Kidney (tissue), 14 donors: ENCODE data around the gene TRIM71. TPM values are rescaled to one million over a fixed set of nuclear protein-coding genes. Genes with fewer than 3 reads are reported as not detected.
"Not testable (repeated sequence)": the region's sequence is repeated elsewhere in the genome, so short reads cannot be mapped to it uniquely, and the experiment has no call there.

Experiments
- DNase-seq, 5 donors: peaks; one replicate each; pipeline ENCODE4 v3.0.0-alpha.2; 2013 to 2020
- FAIRE-seq: peaks from 2 replicates; lab custom pipeline; 2012; peaks lifted over from hg19 to GRCh38; lab: Jason Lieb, UNC
- H3K27ac ChIP-seq, 2 donors: one replicate each; pipeline ENCODE4 v1.7.0; 2013; ENCODE audit warnings: low read depth in 2 of 2, low read length in 2 of 2, inconsistent platforms in 1 of 2
- H3K27me3 ChIP-seq: one replicate; pipeline ENCODE4 v1.7.1; 2013; ENCODE audit warnings: low read length, inconsistent platforms; ENCODE audit not compliant: control insufficient read depth, insufficient read depth
- H3K36me3 ChIP-seq, 3 donors: one replicate each; pipeline versions ENCODE4 v1.7.0 to v1.7.1; 2013; ENCODE audit warnings: low read length in 3 of 3, control low read depth in 1 of 3, inconsistent platforms in 1 of 3; ENCODE audit not compliant: insufficient read depth in 3 of 3, control insufficient read depth in 2 of 3
- H3K4me1 ChIP-seq, 3 donors: one replicate each; pipeline versions ENCODE4 v1.7.0 to v1.7.1; 2013; ENCODE audit warnings: low read length in 3 of 3, inconsistent platforms in 1 of 3, low read depth in 1 of 3; ENCODE audit not compliant: control insufficient read depth in 2 of 3, insufficient read depth in 2 of 3
- H3K4me3 ChIP-seq, 3 donors: one replicate each; pipeline versions ENCODE4 v1.7.0 to v1.8.1; 2013; ENCODE audit warnings: low read length in 3 of 3, control low read depth in 1 of 3, inconsistent platforms in 1 of 3
- H3K9ac ChIP-seq, 3 donors: one replicate each; pipeline versions ENCODE4 v1.7.0 to v1.7.1; 2013; ENCODE audit warnings: low read length in 3 of 3, control low read depth in 1 of 3, inconsistent platforms in 1 of 3
- H3K9me3 ChIP-seq, 3 donors: one replicate each; pipeline versions ENCODE4 v1.7.0 to v1.7.1; 2013; ENCODE audit warnings: low read length in 3 of 3, control low read depth in 1 of 3, inconsistent platforms in 1 of 3; ENCODE audit not compliant: control insufficient read depth in 2 of 3, insufficient read depth in 1 of 3
- intact Hi-C: fragments of 100-400 bp; cut with DNase I; formaldehyde crosslinking; loops from one replicate; pipeline ENCODE4 v1.11.1; 2022
- polyA plus RNA-seq: library from polyadenylated mRNA; stranded (reverse); fragments of 350-450 nt; fragmentation: Illumina TruSeq; extraction: RNeasy Lipid Tissue Mini Kit (QIAGEN cat#74804); gene quantifications from one replicate; pipeline ENCODE4 v1.2.3, GENCODE V29; 2014; ENCODE audit warnings: low read depth, low replicate concordance; ENCODE audit not compliant: insufficient read depth
- total RNA-seq: library from RNA; stranded (reverse); fragmentation: NEBNext Ultra II Directional; extraction: Animal tissue kit (Norgen Biotek cat#: 25700); gene quantifications from one replicate; pipeline ENCODE4 v1.2.1, GENCODE V29; 2021
- TF ChIP-seq, protein P1 (sequence below): IDR thresholded peaks from 3 replicates; pipeline ENCODE4 v1.5.1; 2012; ENCODE audit warnings: mild to moderate bottlenecking, moderate library complexity, borderline replicate concordance; ENCODE audit not compliant: insufficient read depth; ENCODE audit errors: extremely low read depth
- donor health status: control.
- donor health status: control.
- donor health status: control.
- donor health status: control.
- donor health status: control.
- donor health status: DM: yes; HTN: yes; CAD: no.
- donor health status: Normal renal cell carcinoma (clear cell type).

TRIM71 gene
- total and polyA plus RNA-seq, 2 donors from 2014 or later = 0.92 to 1.2 TPM

DNA sequence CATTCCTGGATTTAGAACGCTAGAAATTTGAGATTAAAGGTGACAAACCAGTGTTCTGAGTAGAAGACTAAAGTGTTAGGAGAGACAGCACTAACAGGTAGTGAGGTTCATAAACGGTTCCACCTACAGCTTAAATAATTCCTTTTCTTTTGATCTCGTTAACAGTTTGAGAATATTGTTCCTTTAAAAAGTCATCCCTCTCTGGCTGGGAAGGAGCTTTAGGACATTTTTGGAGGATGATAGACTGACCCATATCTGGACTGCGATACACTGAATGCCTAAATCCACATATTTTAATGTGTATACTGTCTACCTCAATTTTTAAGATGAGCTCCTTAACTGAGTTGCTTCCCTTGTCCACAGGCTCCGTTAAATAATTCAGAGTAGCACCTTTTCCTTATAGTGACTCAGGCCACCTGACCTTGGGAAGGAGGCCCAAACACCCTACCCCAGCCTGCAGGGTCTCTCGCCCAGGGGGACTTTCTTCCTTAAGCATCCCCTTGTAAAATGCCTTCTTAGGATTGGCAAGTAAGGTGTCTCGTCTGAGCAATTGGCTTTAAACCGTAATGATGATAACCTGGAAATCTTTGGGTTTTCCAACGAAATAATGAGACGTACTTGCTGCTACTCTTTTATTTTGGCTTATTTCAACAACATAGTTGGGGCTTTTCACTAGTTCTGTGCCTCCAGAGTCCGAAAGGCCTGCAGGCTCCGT lies 3.3 kb downstream of the TRIM71 start:
- H3K27me3 ChIP-seq = peaks cover 35% of the 10 kb centered on the region
- DNase-seq (peak in 1 of 5 donors; percentile 28), FAIRE-seq (no peak)
- peak overlapping the region; percentile 23 to 78 for H3K27ac ChIP-seq
- H3K4me3 ChIP-seq = peak overlapping the region in 2 of 3 donors; percentile 49 to 55
- H3K4me1 ChIP-seq = peaks cover 0 to 12% (median 0%) of the 10 kb centered on the region in 3 donors
- no peaks in the 10 kb centered on the region for H3K9me3 ChIP-seq
- intact Hi-C loops = no loop called here
- H3K9ac ChIP-seq = peak overlapping the region in 1 of 3 donors; percentile 49
- H3K36me3 ChIP-seq = no peaks in the 10 kb centered on the region
- TF ChIP-seq, protein P1, sequence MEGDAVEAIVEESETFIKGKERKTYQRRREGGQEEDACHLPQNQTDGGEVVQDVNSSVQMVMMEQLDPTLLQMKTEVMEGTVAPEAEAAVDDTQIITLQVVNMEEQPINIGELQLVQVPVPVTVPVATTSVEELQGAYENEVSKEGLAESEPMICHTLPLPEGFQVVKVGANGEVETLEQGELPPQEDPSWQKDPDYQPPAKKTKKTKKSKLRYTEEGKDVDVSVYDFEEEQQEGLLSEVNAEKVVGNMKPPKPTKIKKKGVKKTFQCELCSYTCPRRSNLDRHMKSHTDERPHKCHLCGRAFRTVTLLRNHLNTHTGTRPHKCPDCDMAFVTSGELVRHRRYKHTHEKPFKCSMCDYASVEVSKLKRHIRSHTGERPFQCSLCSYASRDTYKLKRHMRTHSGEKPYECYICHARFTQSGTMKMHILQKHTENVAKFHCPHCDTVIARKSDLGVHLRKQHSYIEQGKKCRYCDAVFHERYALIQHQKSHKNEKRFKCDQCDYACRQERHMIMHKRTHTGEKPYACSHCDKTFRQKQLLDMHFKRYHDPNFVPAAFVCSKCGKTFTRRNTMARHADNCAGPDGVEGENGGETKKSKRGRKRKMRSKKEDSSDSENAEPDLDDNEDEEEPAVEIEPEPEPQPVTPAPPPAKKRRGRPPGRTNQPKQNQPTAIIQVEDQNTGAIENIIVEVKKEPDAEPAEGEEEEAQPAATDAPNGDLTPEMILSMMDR = no peak

DNA sequence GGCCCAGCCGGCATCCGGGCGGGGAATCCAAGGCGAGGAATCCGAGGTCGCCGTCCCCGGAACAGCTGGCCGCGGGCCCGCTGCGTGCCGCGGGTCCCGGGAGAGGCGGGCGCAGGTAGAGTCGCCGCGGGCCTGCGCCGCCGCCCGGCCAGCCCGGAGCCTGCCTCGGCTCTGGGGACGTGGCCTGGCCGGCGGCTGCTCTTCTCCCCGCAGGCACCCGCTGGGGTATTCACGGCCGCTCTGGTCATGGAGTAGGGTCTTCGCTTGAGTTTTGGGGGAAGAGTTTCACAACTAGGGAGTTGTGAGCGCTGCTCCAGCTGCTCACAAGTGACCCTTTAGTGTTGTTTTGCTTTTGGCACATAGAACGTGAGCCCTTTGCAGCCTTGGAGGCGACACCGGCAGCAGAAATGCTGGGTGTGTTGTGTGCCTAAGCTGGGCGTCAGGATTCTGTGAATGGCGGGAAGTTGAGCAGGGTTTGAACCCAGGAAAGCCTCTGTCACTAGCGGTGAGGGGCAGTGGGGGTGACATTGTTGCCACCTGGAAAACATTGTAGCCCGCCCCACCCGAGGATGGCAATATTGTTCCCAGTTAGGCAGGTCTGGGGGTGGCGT lies 4.0 kb downstream of the TRIM71 start:
- Histone ChIP-seq H3K4me3 (peak overlapping the region in 2 of 3 donors; percentile 14 to 55), H3K27me3 (peaks cover 35% of the 10 kb centered on the region), H3K27ac (peak overlapping the region; percentile 71 to 78)

DNA sequence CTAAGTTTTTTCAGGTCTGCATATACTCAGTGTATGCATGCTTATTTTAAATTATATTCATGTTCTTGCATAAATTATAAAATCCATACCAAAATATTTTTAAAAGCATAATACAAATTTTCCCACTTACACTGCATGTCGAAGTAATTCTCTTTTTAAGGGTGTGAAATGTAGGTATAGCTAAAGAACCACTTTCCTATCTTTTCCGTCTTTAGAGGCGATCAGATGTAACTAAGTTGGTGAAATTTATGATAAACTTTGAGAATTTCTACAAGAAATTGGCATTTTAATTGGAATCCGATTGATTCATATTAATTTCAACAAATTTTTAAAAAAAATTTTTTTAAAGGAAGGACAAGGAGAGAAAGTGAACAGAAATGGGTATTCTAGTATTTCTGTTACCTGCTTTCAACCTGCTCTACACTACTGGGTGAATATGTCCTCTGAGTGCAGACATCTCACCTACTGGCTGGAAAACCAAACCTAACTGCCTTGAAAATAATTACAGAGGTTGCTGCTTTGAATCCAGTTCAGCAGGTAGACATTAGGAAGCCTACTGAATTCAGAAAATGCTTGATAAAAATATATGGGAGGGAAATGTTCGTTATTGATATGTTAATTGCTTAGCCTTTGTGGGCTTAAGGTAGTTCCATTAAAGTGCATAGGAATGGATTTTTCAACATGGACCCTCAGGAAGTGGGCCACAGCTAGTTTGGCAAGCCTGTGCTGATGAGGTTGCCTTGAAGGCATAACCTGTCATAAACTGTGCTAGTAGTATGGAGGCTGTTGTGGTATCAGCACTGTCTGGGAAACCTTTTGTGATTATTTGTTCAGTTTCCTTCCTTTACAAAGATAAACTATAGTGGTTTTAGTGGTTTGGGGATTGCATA lies 5.1 kb downstream of the TRIM71 start:
- H3K36me3 ChIP-seq = no peaks in the 10 kb centered on the region
- no peak overlapping the region for H3K27ac ChIP-seq
- intact Hi-C loops = no loop called here
- no peak for FAIRE-seq
- no peak overlapping the region for H3K4me3 ChIP-seq
- H3K9ac ChIP-seq = no peak overlapping the region
- no peaks in the 10 kb centered on the region for H3K9me3 ChIP-seq
- TF ChIP-seq, protein P1 = no peak
- no peak for DNase-seq
- H3K27me3 ChIP-seq = peaks cover 34% of the 10 kb centered on the region
- H3K4me1 ChIP-seq = peaks cover 0 to 4% (median 0%) of the 10 kb centered on the region in 3 donors

More for the DNA sequence above, 4.0 kb downstream of the TRIM71 start:
- H3K4me1 ChIP-seq = peaks cover 0 to 12% (median 0%) of the 10 kb centered on the region in 3 donors
- peak in 2 of 5 donors; percentile 35 to 49 for DNase-seq
- H3K9me3 ChIP-seq = no peaks in the 10 kb centered on the region
- FAIRE-seq = no peak
- TF ChIP-seq, protein P1 = no peak
- H3K9ac ChIP-seq = peak overlapping the region in 1 of 3 donors; percentile 49
- no peaks in the 10 kb centered on the region for H3K36me3 ChIP-seq
- intact Hi-C loops = no loop called here

DNA sequence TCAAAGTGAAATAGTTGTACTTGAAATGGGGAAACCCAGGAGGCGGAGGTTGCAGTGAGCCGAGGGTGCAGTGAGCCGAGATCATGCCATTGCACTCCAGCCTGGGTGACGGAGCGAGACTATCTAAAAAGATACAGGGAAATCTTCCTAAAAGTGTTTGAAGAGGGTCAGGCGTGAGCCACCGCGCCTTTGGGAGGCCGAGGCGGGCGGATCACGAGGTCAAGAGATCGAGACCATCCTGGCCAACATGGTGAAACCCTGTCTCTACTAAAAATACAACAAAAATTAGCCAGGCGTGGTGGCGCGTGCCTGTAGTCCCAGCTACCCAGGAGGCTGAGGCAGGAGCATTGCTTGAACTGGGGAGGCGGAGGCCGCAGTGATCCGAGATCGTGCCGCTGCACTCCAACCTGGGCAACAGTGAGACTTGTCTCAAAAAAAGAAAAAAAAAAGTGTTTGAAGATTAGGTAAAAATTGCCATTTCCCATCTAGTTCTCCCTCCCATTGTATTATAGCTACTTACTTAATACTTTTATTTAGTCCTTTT lies 5.9 kb downstream of the TRIM71 start:
- H3K27me3 ChIP-seq = peaks cover 30% of the 10 kb centered on the region
- DNase-seq, H3K27ac ChIP-seq, H3K36me3 ChIP-seq, intact Hi-C loops, H3K9me3 ChIP-seq, H3K4me1 ChIP-seq, H3K9ac ChIP-seq, FAIRE-seq, H3K4me3 ChIP-seq: not testable (repeated sequence)
